ENCODE measurements around the gene AQP1. TPM values are rescaled to one million over a fixed set of nuclear protein-coding genes. Genes with fewer than 3 reads are reported as not detected.

The AQP1 gene
- total RNA-seq, 1 donor from 2014 or later: 4.4 TPM

GRCh38 chr7:30884881-30885280 lies 26.8 kb upstream of the AQP1 start:
- DNase-seq (ENCODE audit: low read depth): no peak

GRCh38 chr7:30886608-30887011 lies 25.0 kb upstream of the AQP1 start:
- no peak for DNase-seq (ENCODE audit: low read depth)

- DNase-seq (ENCODE audit: low read depth): no peak
Measured at GRCh38 chr7:30887464-30887872, 24.2 kb upstream of the AQP1 start.

- DNase-seq (ENCODE audit: low read depth): peak; percentile 86
Measured at GRCh38 chr7:30888747-30889146, 22.9 kb upstream of the AQP1 start.

- no peak for DNase-seq (ENCODE audit: low read depth)
Measured at GRCh38 chr7:30890226-30890625, 21.4 kb upstream of the AQP1 start.

- DNase-seq (ENCODE audit: low read depth): peak; percentile 28
Measured at GRCh38 chr7:30893357-30893756, 18.3 kb upstream of the AQP1 start.

- DNase-seq (ENCODE audit: low read depth): no peak
Measured at GRCh38 chr7:30894009-30894408, 17.6 kb upstream of the AQP1 start.

GRCh38 chr7:30894866-30895605 lies 16.6 kb upstream of the AQP1 start:
- DNase-seq (ENCODE audit: low read depth): no peak

GRCh38 chr7:30896036-30896435 lies 15.6 kb upstream of the AQP1 start:
- DNase-seq (ENCODE audit: low read depth): peak; percentile 76

GRCh38 chr7:30896783-30897637 lies 14.6 kb upstream of the AQP1 start:
- DNase-seq (ENCODE audit: low read depth): peak; percentile 69

GRCh38 chr7:30897770-30898169 lies 13.9 kb upstream of the AQP1 start:
- DNase-seq (ENCODE audit: low read depth): no peak

GRCh38 chr7:30898411-30898810 lies 13.2 kb upstream of the AQP1 start:
- DNase-seq (ENCODE audit: low read depth): no peak

- DNase-seq (ENCODE audit: low read depth): no peak
Measured at GRCh38 chr7:30899066-30899465, 12.6 kb upstream of the AQP1 start.

GRCh38 chr7:30899630-30900029 lies 12.0 kb upstream of the AQP1 start:
- no peak for DNase-seq (ENCODE audit: low read depth)

GRCh38 chr7:30900053-30900452 lies 11.6 kb upstream of the AQP1 start:
- DNase-seq (ENCODE audit: low read depth): no peak

GRCh38 chr7:30900803-30901362 lies 10.8 kb upstream of the AQP1 start:
- DNase-seq (ENCODE audit: low read depth): no peak

- no peak for DNase-seq (ENCODE audit: low read depth)
Measured at GRCh38 chr7:30901856-30902255, 9.8 kb upstream of the AQP1 start.

- DNase-seq (ENCODE audit: low read depth): no peak
Measured at GRCh38 chr7:30902466-30902865, 9.2 kb upstream of the AQP1 start.

- no peak for DNase-seq (ENCODE audit: low read depth)
Measured at GRCh38 chr7:30903146-30903545, 8.5 kb upstream of the AQP1 start.

GRCh38 chr7:30904561-30904960 lies 7.1 kb upstream of the AQP1 start:
- no peak for DNase-seq (ENCODE audit: low read depth)

- DNase-seq (ENCODE audit: low read depth): no peak
Measured at GRCh38 chr7:30905078-30906012, 6.3 kb upstream of the AQP1 start.

- DNase-seq (ENCODE audit: low read depth): peak; percentile 19
Measured at GRCh38 chr7:30906014-30906413, 5.6 kb upstream of the AQP1 start.

All from renal cortical epithelial cell (primary cell).